Gastrocnemius medialis (tissue), 4 donors: Measurements from ENCODE around the gene MARCHF9. TPM values are rescaled to one million over a fixed set of nuclear protein-coding genes. Genes with fewer than 3 reads are reported as not detected.

ENCODE experiments used
- ATAC-seq, 2 donors: fragments of 150-250 bp; one replicate each; pipeline ENCODE4 v1.9.1; 2016
- DNase-seq, 2 donors: peaks; one replicate each; pipeline ENCODE4 v3.0.0-alpha.2; 2019
- H3K27ac ChIP-seq, 4 donors: fragments of 200-600 bp; sonication (generic); 1 replicate in 1 of 4; 2 replicates in 3 of 4; pipeline ENCODE4 v1.5.1; 2016 to 2018; ENCODE audit warnings: mild to moderate bottlenecking in 2 of 4, moderate library complexity in 1 of 4
- H3K27me3 ChIP-seq, 3 donors: fragments of 200-600 bp; sonication (generic) in 2 of 3; 1 replicate in 1 of 3; 2 replicates in 2 of 3; pipeline versions ENCODE4 v1.5.1 to v1.6.0; 2016 to 2019; ENCODE audit warnings: mild to moderate bottlenecking in 1 of 3, moderate library complexity in 1 of 3
- H3K36me3 ChIP-seq, 2 donors: fragments of 200-600 bp; sonication (generic) in 1 of 2; one replicate each; pipeline ENCODE4 v1.5.1; 2017 to 2018
- H3K4me1 ChIP-seq, 2 donors: fragments of 200-600 bp; sonication (generic) in 1 of 2; one replicate each; pipeline ENCODE4 v1.5.1; 2016 to 2017; ENCODE audit warnings: mild to moderate bottlenecking in 2 of 2
- H3K4me3 ChIP-seq, 4 donors: fragments of 200-600 bp; sonication (generic) in 3 of 4; 1 replicate in 1 of 4; 2 replicates in 3 of 4; pipeline ENCODE4 v1.5.1; 2016 to 2019; ENCODE audit warnings: mild to moderate bottlenecking in 2 of 4
- H3K9me3 ChIP-seq, 3 donors: fragments of 200-600 bp; sonication (generic) in 2 of 3; 1 replicate in 1 of 3; 2 replicates in 2 of 3; pipeline ENCODE4 v1.5.1; 2016 to 2019
- CTCF ChIP-seq, 5 experiments: fragments of 450-650 bp in 3 of 5; fragments of 200-600 bp in 2 of 5; sonication (generic) in 2 of 5; IDR thresholded peaks in 4 of 5; conservative IDR thresholded peaks in 1 of 5; 1 replicate in 4 of 5; 2 replicates in 1 of 5; pipeline ENCODE4 v1.5.1; 2016 to 2019; ENCODE audit warnings: antibody characterized with exemption in 5 of 5, mild to moderate bottlenecking in 3 of 5, moderate library complexity in 3 of 5
- POLR2A ChIP-seq, 2 donors: fragments of 450-650 bp; IDR thresholded peaks; one replicate each; pipeline ENCODE4 v1.6.1; 2017; ENCODE audit warnings: antibody characterized with exemption in 2 of 2, mild to moderate bottlenecking in 2 of 2, moderate library complexity in 2 of 2
- in situ Hi-C, 4 donors: fragments of 200-750 bp; cut with MboI; loops; one replicate each; pipeline versions ENCODE4 v1.15.0 to v1.8.0; 2017; ENCODE audit warnings: low sequenced_read_pairs in 4 of 4
- intact Hi-C: fragments of 100-400 bp; cut with DNase I; formaldehyde crosslinking; loops from one replicate; pipeline ENCODE4 v1.15.1; 2023; ENCODE audit warnings: low total_unique reads
- total RNA-seq, 4 donors: library from RNA; depleted of rRNA; stranded (reverse); fragments of >200 nt; gene quantifications; one replicate each; pipeline versions ENCODE4 v1.1.0 to v1.2.3, GENCODE V29; 2016

The MARCHF9 gene
- total RNA-seq, 4 donors from 2014 or later, result 4.8 to 11.3 (median 7.9) TPM

GRCh38 chr12:57726884-57727757, 27.8 kb upstream of the MARCHF9 start:
- H3K4me1 ChIP-seq, result peaks cover 4 to 19% of the 10 kb centered on the region in 2 donors
- in situ Hi-C loops, result no loop called here
- intact Hi-C loops, result no loop called here
- peak in 4 of 5 experiments; percentile 30 to 50 (median 36) for TF ChIP-seq CTCF (IDR thresholded peaks at IDR 0.05 in 4 of 5, conservative IDR thresholded peaks at IDR 0.05 in 1 of 5)
- TF ChIP-seq POLR2A (IDR thresholded peaks at IDR 0.05), result no peak
- DNase-seq (no peak), ATAC-seq (peak; percentile 16 to 62)
- no peaks in the 10 kb centered on the region for H3K36me3 ChIP-seq
- peak overlapping the region; percentile 58 to 75 (median 62) for H3K4me3 ChIP-seq
- H3K27me3 ChIP-seq, result peaks cover 29 to 42% (median 41%) of the 10 kb centered on the region in 3 donors
- no peaks in the 10 kb centered on the region for H3K9me3 ChIP-seq
- H3K27ac ChIP-seq, result peak overlapping the region; percentile 50 to 69 (median 54)

GRCh38 chr12:57727758-57728395, 27.0 kb upstream of the MARCHF9 start:
- Histone ChIP-seq H3K36me3 (no peaks in the 10 kb centered on the region), H3K9me3 (no peaks in the 10 kb centered on the region), H3K4me1 (peaks cover 4 to 19% of the 10 kb centered on the region in 2 donors), H3K27ac (peak overlapping the region in 3 of 4 donors; percentile 35 to 69 (median 56)), H3K4me3 (no peak overlapping the region), H3K27me3 (peaks cover 34 to 42% (median 41%) of the 10 kb centered on the region in 3 donors)
- no peak for ATAC-seq
- intact Hi-C loops (no loop called here), in situ Hi-C loops (no loop called here)
- no peak for DNase-seq
- TF ChIP-seq CTCF (IDR thresholded peaks at IDR 0.05 in 4 of 5, conservative IDR thresholded peaks at IDR 0.05 in 1 of 5) (no peak), POLR2A (IDR thresholded peaks at IDR 0.05) (no peak)

GRCh38 chr12:57729321-57729844, 25.5 kb upstream of the MARCHF9 start:
- DNase-seq, result no peak
- in situ Hi-C loops (no loop called here), intact Hi-C loops (no loop called here)
- H3K4me1 ChIP-seq, result peaks cover 4 to 19% of the 10 kb centered on the region in 2 donors
- H3K27me3 ChIP-seq, result peaks cover 34 to 40% (median 39%) of the 10 kb centered on the region in 3 donors
- H3K9me3 ChIP-seq, result no peaks in the 10 kb centered on the region
- H3K36me3 ChIP-seq, result no peaks in the 10 kb centered on the region
- TF ChIP-seq CTCF (IDR thresholded peaks at IDR 0.05 in 4 of 5, conservative IDR thresholded peaks at IDR 0.05 in 1 of 5) (no peak), POLR2A (IDR thresholded peaks at IDR 0.05) (no peak)
- no peak overlapping the region for H3K27ac ChIP-seq
- no peak overlapping the region for H3K4me3 ChIP-seq
- ATAC-seq, result no peak

- in situ Hi-C loops, result no loop called here
- intact Hi-C loops, result no loop called here
- Histone ChIP-seq H3K9me3 (no peaks in the 10 kb centered on the region), H3K36me3 (no peaks in the 10 kb centered on the region), H3K27me3 (peaks cover 29 to 34% (median 33%) of the 10 kb centered on the region in 3 donors), H3K4me3 (no peak overlapping the region), H3K27ac (no peak overlapping the region), H3K4me1 (peaks cover 4 to 21% of the 10 kb centered on the region in 2 donors)
- DNase-seq (no peak), ATAC-seq (no peak)
- no peak for TF ChIP-seq CTCF (IDR thresholded peaks at IDR 0.05 in 4 of 5, conservative IDR thresholded peaks at IDR 0.05 in 1 of 5)
- TF ChIP-seq POLR2A (IDR thresholded peaks at IDR 0.05), result no peak
Measured at GRCh38 chr12:57730336-57731067, 24.4 kb upstream of the MARCHF9 start.
